Fibroblast of the conjunctiva (primary cell): ENCODE data around the gene OR5K4.
"Not testable (repeated sequence)": the region's sequence is repeated elsewhere in the genome, so short reads cannot be mapped to it uniquely, and the experiment has no call there.

ENCODE experiments used
- DNase-seq: peaks from one replicate; pipeline ENCODE4 v3.0.0-alpha.2; 2010; ENCODE audit warnings: low read depth

Gene OR5K4

DNA sequence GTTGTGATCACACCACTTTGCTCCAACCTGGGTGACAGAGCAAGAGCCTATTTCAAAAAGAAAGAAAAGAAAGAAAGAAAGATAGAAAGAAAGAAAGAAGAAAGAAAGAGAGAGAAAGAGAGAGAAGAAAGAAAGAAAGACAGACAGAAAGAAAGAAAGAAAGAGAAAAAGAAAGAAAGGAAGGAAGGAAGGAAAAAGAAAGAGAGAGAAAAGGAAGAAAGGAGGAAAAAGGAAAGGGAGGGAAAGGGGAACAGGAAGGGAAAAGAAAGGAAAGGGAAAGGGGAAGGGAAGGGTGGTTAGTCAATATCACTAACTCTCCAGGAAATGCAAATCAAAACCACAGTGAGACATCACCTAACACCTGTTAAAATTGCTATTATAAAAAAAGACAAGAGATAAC lies 18.2 kb downstream of the OR5K4 start:
- DNase-seq: no peak

DNA sequence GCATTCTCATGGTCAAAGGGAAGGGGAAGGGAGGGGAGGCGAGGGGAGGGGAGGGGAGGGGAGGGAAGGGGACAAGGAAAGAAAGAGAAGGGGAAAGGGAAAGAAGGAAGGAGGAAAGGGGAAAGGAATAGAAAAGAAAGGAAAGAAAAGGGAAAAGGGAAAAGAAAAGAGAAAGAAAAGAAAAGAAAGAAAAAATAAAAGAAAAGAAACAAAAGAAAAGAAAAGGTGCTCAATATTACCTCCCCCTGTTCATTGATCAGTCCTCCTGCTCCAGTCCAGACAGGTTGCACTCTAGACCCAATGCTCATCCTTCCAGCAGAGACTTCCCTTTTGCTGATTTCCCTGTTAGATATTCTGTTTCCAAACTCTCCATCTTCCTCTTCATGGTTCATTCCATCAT lies 18.8 kb downstream of the OR5K4 start:
- no peak for DNase-seq

DNA sequence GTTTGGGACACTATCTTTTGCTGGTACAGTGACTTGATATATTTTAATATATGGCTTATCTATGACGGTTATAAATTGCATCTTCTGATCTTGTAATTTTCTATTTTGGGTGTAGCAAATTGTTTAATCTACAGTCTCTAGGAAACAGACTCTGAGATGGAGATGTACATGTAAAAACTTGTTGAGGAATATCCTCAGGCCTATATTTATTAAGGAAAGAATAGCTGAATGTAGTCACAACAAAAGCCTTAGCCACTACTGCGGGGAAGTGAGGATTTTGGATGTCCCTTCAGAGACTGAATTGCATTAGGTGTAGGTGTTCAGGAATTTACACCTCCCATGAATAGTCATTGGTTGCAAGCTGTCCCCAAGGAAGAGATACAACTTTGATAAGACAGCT lies 23.0 kb downstream of the OR5K4 start:
- DNase-seq: no peak

DNA sequence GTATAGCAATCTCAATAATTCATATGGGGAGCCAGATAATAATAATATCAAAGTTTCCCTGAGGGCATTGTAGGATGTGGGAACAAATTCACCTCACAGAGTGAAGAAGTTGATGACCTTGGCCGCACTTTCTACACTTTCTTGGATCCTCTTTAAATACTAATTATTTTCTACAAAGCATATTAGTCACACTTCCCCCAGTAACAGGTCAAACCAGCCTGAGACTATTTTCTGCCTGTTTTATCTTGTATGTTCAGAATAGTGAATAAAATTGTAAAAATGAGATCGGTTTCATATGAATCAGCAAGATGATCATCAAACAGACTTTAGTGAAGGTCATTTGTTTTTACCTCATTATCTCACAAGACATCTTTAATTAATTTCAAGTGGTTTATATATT lies 34.5 kb downstream of the OR5K4 start:
- DNase-seq: no peak

DNA sequence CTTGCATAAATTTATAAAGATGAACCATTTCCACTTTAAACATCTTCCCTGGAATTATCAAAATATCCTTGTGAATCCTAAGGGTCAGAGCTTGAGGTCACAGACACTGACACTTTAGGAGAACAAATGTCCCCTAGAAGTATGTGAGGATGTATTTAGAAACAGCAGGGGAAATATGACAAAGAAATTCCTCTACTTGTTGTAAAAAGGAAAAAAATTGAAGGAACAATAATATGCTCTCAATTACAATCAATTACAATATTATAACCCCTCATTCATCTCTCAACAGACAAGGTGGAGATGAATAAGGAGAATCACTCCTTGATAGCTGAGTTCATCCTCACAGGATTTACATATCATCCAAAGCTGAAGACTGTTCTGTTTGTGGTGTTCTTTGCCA lies 36.7 kb downstream of the OR5K4 start, which contains the start of gene OR5K3:
Gene OR5K3, plus strand, starts transcription at position 301 of the 400 bp plus-strand sequence. Its CDS starts 0 bp downstream, at position 301.
- DNase-seq: no peak

DNA sequence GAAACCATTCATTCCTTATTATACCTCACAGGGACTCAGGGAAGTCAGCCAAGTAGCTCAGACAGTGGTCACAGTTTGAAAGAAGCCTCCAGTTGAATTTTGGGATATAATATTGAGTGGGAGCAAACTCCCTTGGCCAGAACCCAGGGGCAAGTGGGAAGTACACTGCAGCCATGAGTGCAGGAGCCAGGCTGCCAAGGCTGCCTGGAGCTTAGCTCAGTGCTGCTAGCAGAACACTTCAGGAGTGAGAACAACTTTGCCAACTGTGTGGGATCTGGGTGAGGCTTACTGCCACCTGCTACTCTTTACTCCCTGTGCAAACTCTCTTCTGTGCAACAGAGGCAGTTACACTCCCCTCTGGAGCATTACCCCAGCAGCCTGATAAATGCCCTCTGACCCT lies 41.4 kb downstream of the OR5K4 start:
- no peak for DNase-seq

DNA sequence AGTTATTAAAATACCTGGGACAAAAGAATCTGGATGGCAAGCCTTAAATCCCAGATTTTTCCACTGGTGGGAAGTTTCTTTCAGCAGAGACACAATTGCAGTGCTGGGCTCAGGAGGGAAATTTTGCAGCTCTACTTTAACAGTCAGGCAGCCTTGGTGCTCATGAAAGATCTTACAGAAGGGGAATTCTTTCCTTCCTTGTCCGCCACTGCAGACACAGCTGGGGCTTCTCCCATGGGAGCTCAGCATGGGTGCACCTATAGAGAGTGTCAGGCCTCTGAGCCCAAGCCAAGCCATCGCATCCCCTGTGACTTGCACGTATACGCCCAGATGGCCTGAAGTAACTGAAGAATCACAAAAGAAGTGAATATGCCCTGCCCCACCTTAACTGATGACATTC lies 42.8 kb downstream of the OR5K4 start:
- not testable (repeated sequence) for DNase-seq

DNA sequence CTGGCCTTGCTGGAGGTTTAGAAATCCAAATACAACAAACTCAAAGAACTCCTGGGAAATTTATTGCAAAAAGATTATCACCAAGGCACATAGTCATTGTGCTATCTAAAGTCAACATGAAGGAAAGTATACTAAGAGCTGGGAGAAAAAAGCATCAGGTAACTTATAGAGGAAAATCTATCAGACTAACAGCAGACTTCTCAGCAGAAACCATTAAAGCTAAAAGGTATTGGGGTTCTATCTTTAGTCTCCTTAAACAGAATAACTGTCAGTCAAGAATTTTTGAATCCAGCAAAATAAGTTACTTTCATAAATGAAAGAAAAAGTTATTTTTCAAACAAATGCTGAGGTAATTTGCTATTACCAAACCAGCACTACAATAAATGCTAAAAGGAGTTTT lies 44.9 kb downstream of the OR5K4 start:
- no peak for DNase-seq

DNA sequence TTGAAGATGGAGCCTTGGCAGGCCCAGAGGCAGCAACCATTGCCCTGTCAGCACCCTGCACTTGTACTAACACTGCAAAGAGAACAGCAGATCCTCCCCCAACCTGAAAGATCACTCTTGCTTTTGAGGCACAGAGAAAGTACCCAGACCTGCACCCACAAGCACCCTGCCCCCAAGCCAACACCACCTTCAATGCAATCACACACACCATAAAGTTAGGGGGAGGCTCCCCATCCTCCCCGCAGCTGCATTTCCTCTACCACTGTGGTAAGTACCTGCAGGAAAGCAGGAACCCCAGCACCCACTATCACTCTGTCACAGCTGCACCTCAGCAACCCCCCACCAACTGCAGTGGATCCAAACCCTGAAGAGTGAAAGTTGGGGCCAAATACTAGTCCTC lies 48.9 kb downstream of the OR5K4 start:
- DNase-seq: no peak

DNA sequence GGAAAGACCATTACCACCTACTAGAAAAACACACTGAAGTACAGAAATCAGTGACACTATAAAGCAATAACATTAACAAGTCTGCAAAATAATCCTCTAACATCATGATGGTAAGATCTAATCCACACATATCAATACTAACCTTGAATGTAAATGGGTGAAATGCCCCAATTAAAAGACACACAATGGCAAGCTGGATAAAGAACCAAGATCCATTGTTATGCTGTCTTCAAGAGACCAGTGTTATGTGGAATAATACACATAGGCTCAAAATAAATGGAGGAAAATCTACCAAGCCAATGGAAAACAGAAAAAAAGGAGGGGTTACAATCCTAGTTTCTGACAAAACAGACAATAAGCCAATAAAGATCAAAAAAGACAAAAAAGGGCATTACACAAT lies 50.4 kb downstream of the OR5K4 start:
- DNase-seq: no peak
